Measurements from ENCODE around the gene SLC9B1. TPM values are rescaled to one million over a fixed set of nuclear protein-coding genes. Genes with fewer than 3 reads are reported as not detected.

The SLC9B1 gene
- total and polyA plus RNA-seq, 2 of the 13 experiments (the other 11 are each of a cell fraction or from before 2014, with no cell fraction given): 0.17 to 0.20 TPM

DNA sequence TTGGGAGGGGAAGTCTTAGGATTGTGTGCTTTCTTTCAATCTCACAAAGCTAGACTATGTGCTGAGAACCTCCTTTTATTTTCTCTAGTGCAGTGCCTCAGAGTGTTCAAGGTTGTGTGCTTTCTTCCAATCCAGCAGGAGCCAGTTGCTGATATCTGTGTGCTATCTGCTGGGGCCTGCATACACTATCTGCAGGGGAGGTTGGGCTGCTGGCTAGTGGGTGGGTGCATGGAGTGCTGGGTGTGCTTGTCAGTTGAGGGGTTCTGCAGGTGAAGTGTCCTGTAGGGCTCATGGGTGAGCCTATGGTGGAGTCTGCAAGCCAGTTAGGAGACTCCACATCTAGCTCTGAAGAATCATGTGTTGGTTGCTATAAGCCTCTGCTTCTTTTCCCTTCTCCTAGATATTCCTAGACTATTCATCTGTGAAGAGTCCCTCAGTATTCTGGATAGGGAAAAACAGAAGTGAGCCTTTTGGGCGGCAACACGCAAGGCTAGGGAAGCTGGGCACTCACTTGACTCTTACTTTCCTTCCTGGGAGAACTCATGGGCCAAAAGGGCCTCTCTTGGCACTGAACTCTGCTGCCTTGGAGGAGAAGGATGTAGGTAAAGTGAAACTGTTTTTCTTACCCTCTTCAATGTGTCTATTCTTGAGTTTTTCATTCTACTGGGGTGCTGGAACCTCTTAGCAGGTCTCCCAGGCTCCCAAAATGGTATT, 158.7 kb downstream of the SLC9B1 start:
- H3K27me3 ChIP-seq (ENCODE audit: control insufficient read depth in 1 of 2, insufficient read depth in 2 of 2, low read length in 2 of 2): no peaks in the 10 kb centered on the region
- no peak overlapping the region for H3K4me2 ChIP-seq (ENCODE audit: low read depth, low read length)
- FAIRE-seq: no peak
- no peak overlapping the region for H3K9ac ChIP-seq (ENCODE audit: insufficient read depth, low read depth, low read length)
- H3K27ac ChIP-seq (ENCODE audit: extremely low read length, insufficient read depth, low read length): no peak overlapping the region
- no TSS peak for BruUV-seq (replicated peaks)
- H2AFZ ChIP-seq (ENCODE audit: low read length): no peak overlapping the region
- 0 out of 2 replicates have a peak, but pooled peaks cover 8% of the 10 kb centered on the region for H3K4me1 ChIP-seq (ENCODE audit: insufficient read depth, low read length)
- H3K36me3 ChIP-seq (replicated peaks in 1 of 2; ENCODE audit: control insufficient read depth in 1 of 2, insufficient read depth in 2 of 2, low read length in 2 of 2): no peaks in the 10 kb centered on the region; a peak in 1 of 5 replicates
- DNase-seq (ENCODE audit: low spot score): no peak
- 93% methylated on average over 2 of the region's 2 CpGs for WGBS (ENCODE audit: low lambda C conversion rate)
- intact Hi-C loops (cut with micrococcal nuclease; ENCODE audit: unreplicated experiment): no loop called here
- POLR2A ChIA-PET: no interaction called here
- H3K4me3 ChIP-seq (replicated peaks in 1 of 3; ENCODE audit: insufficient read depth in 1 of 3, low read depth in 2 of 3, low read length in 3 of 3): no peak overlapping the region
- peaks cover 10% of the 10 kb centered on the region; the same call in 1 of the 2 replicates for H3K9me3 ChIP-seq (ENCODE audit: low read length)
- CTCF ChIA-PET (ENCODE audit: low intra/inter-chr PET ratio, low total read pairs): no interaction called here
- ATAC-seq: no peak
- in situ Hi-C loops (cut with HindIII; ENCODE audit: extremely low pct_ligation_motif_present, low pct_unique_long_range_greater_than_20kb): no loop called here
- H4K20me1 ChIP-seq (ENCODE audit: insufficient read depth, low read length): no peaks in the 10 kb centered on the region
- peaks cover 17% of the 10 kb centered on the region for H3K79me2 ChIP-seq (ENCODE audit: insufficient read depth, low read length)
- TF ChIP-seq NFE2L2 (IDR thresholded peaks at IDR 0.05; ENCODE audit: low read length): no peak
- TF ChIP-seq HMGA1 (CRISPR knock-in tag; conservative IDR thresholded peaks at IDR 0.05): no peak
- TF ChIP-seq IKZF1 (IDR thresholded peaks at IDR 0.05): no peak
- no peak for TF ChIP-seq HMG20B (CRISPR knock-in tag; conservative IDR thresholded peaks at IDR 0.05)
- TF ChIP-seq, protein P1, sequence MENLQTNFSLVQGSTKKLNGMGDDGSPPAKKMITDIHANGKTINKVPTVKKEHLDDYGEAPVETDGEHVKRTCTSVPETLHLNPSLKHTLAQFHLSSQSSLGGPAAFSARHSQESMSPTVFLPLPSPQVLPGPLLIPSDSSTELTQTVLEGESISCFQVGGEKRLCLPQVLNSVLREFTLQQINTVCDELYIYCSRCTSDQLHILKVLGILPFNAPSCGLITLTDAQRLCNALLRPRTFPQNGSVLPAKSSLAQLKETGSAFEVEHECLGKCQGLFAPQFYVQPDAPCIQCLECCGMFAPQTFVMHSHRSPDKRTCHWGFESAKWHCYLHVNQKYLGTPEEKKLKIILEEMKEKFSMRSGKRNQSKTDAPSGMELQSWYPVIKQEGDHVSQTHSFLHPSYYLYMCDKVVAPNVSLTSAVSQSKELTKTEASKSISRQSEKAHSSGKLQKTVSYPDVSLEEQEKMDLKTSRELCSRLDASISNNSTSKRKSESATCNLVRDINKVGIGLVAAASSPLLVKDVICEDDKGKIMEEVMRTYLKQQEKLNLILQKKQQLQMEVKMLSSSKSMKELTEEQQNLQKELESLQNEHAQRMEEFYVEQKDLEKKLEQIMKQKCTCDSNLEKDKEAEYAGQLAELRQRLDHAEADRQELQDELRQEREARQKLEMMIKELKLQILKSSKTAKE (CRISPR knock-in tag; IDR thresholded peaks at IDR 0.05; ENCODE audit: borderline replicate concordance): no peak
- no peak for TF ChIP-seq MEIS1 (CRISPR knock-in tag; IDR thresholded peaks at IDR 0.05; ENCODE audit: borderline replicate concordance)
- no peak for TF ChIP-seq TSC22D2 (CRISPR knock-in tag; IDR thresholded peaks at IDR 0.05; ENCODE audit: borderline replicate concordance)
- TF ChIP-seq FOXO1 (CRISPR knock-in tag; IDR thresholded peaks at IDR 0.05): no peak
- TF ChIP-seq MYPOP (CRISPR knock-in tag; IDR thresholded peaks at IDR 0.05): no peak
- no peak for TF ChIP-seq GTF3A (CRISPR knock-in tag; conservative IDR thresholded peaks at IDR 0.05)
- TF ChIP-seq HDAC1 (CRISPR knock-in tag; IDR thresholded peaks at IDR 0.05): no peak
- TF ChIP-seq TFDP1 (CRISPR knock-in tag; IDR thresholded peaks at IDR 0.05; ENCODE audit: borderline replicate concordance): no peak
- no peak for TF ChIP-seq ZXDC (CRISPR knock-in tag; IDR thresholded peaks at IDR 0.05)
- TF ChIP-seq PLRG1 (conservative IDR thresholded peaks at IDR 0.05): no peak
